Small intestine (tissue), 7 donors: ENCODE measurements around the gene TOLLIP. TPM values are rescaled to one million over a fixed set of nuclear protein-coding genes. Genes with fewer than 3 reads are reported as not detected.
"Not testable (repeated sequence)": the region's sequence is repeated elsewhere in the genome, so short reads cannot be mapped to it uniquely, and the experiment has no call there.

Source experiments
- DNase-seq, 2 donors: peaks; one replicate each; pipeline versions ENCODE4 v3.0.0 to v3.0.0-alpha.2; 2013
- FAIRE-seq: peaks from 2 replicates; lab custom pipeline; 2012; peaks lifted over from hg19 to GRCh38; lab: Jason Lieb, UNC
- H3K27ac ChIP-seq, 3 donors: one replicate each; pipeline ENCODE4 v1.5.1; 2013; ENCODE audit warnings: low read length in 2 of 3, mild to moderate bottlenecking in 2 of 3, control low read depth in 1 of 3, inconsistent platforms in 1 of 3, low read depth in 1 of 3, moderate library complexity in 1 of 3
- H3K27me3 ChIP-seq, 3 donors: one replicate each; pipeline ENCODE4 v1.6.1; 2013; ENCODE audit warnings: low read length in 3 of 3, inconsistent platforms in 1 of 3; ENCODE audit not compliant: control insufficient read depth in 3 of 3, insufficient read depth in 3 of 3
- H3K36me3 ChIP-seq, 3 donors: one replicate each; pipeline ENCODE4 v1.6.1; 2013; ENCODE audit warnings: low read length in 3 of 3, inconsistent platforms in 1 of 3, low read depth in 1 of 3, mild to moderate bottlenecking in 1 of 3, moderate library complexity in 1 of 3; ENCODE audit not compliant: control insufficient read depth in 3 of 3, insufficient read depth in 2 of 3
- H3K4me1 ChIP-seq, 3 donors: one replicate each; pipeline ENCODE4 v1.6.1; 2013; ENCODE audit warnings: low read length in 2 of 3, inconsistent platforms in 1 of 3, low read depth in 1 of 3, mild to moderate bottlenecking in 1 of 3, moderate library complexity in 1 of 3; ENCODE audit not compliant: control insufficient read depth in 3 of 3, insufficient read depth in 2 of 3
- H3K4me3 ChIP-seq, 3 donors: one replicate each; pipeline ENCODE4 v1.5.1; 2013; ENCODE audit warnings: low read length in 3 of 3, control low read depth in 1 of 3, inconsistent platforms in 1 of 3, low read depth in 1 of 3, mild to moderate bottlenecking in 1 of 3, moderate library complexity in 1 of 3
- H3K9me3 ChIP-seq, 2 donors: one replicate each; pipeline ENCODE4 v1.6.1; 2013; ENCODE audit warnings: low read depth in 1 of 2, low read length in 1 of 2; ENCODE audit not compliant: control insufficient read depth in 2 of 2, insufficient read depth in 1 of 2
- WGBS, 3 donors: extraction: QIAGEN DNeasy Blood & Tissue Kit; methylation state at CpG; one replicate each; pipeline ENCODE4 v1.1.7; 2013; 5-methylcytosine and 5-hydroxymethylcytosine counted together
- polyA plus RNA-seq, 4 donors: library from polyadenylated mRNA; stranded (reverse) in 3 of 4; unstranded in 1 of 4; fragments of 200-250 nt in 3 of 4; fragments of 120-200 nt in 1 of 4; gene quantifications; one replicate each; pipeline versions ENCODE4 v1.2.1 to v1.2.3, GENCODE V29; 2013
- donor health status: healthy with polysubstance abuse.
- donor health status: control.
- donor health status: control.
- donor health status: Bipolar disorder and iron deficiency.
- donor health status: healthy.

Gene TOLLIP
- polyA plus RNA-seq, 4 donors: 33.1 to 57.0 (median 41.0) TPM

- DNase-seq, H3K9me3 ChIP-seq, FAIRE-seq, H3K4me3 ChIP-seq, H3K4me1 ChIP-seq, H3K36me3 ChIP-seq, H3K27ac ChIP-seq: not testable (repeated sequence)
- H3K27me3 ChIP-seq: peaks cover 0 to 15% (median 0%) of the 10 kb centered on the region in 3 donors
- 71 to 81% (median 78%) methylated on average over 10 of the region's 10 CpGs for WGBS, 3 donors
Observed at GRCh38 chr11:1341226-1341625, 31.8 kb upstream of the TOLLIP start.

- Histone ChIP-seq H3K27ac (no peak overlapping the region), H3K9me3 (no peaks in the 10 kb centered on the region), H3K4me3 (no peak overlapping the region), H3K4me1 (peaks cover 6 to 10% (median 8%) of the 10 kb centered on the region in 3 donors), H3K27me3 (peaks cover 0 to 19% (median 0%) of the 10 kb centered on the region in 3 donors), H3K36me3 (no peaks in the 10 kb centered on the region)
- FAIRE-seq (no peak), DNase-seq (no peak)
- 69 to 76% (median 76%) methylated on average over 12 of the region's 12 CpGs for WGBS, 3 donors
Observed at GRCh38 chr11:1340111-1340510, 30.7 kb upstream of the TOLLIP start.

GRCh38 chr11:1339066-1339675, 29.7 kb upstream of the TOLLIP start:
- peaks cover 0 to 18% (median 0%) of the 10 kb centered on the region in 3 donors for H3K27me3 ChIP-seq
- no peaks in the 10 kb centered on the region for H3K36me3 ChIP-seq
- 52 to 71% (median 58%) methylated on average over 15 of the region's 15 CpGs for WGBS, 3 donors
- FAIRE-seq (no peak), DNase-seq (no peak)
- no peak overlapping the region for H3K4me3 ChIP-seq
- H3K9me3 ChIP-seq: no peaks in the 10 kb centered on the region
- H3K27ac ChIP-seq: no peak overlapping the region
- H3K4me1 ChIP-seq: peaks cover 6 to 12% (median 8%) of the 10 kb centered on the region in 3 donors

GRCh38 chr11:1338201-1339065, 29.0 kb upstream of the TOLLIP start:
- Histone ChIP-seq H3K4me3 (no peak overlapping the region), H3K4me1 (peaks cover 6 to 18% (median 8%) of the 10 kb centered on the region in 3 donors), H3K9me3 (peaks cover 0 to 3% of the 10 kb centered on the region in 2 donors), H3K27ac (no peak overlapping the region), H3K36me3 (no peaks in the 10 kb centered on the region), H3K27me3 (peaks cover 0 to 11% (median 0%) of the 10 kb centered on the region in 3 donors)
- 46 to 63% (median 58%) methylated on average over 33 of the region's 33 CpGs for WGBS, 3 donors
- DNase-seq (no peak), FAIRE-seq (no peak)

- Histone ChIP-seq H3K4me3 (no peak overlapping the region), H3K27ac (no peak overlapping the region), H3K9me3 (peaks cover 0 to 3% of the 10 kb centered on the region in 2 donors), H3K4me1 (peaks cover 6 to 25% (median 8%) of the 10 kb centered on the region in 3 donors), H3K27me3 (peaks cover 0 to 11% (median 0%) of the 10 kb centered on the region in 3 donors), H3K36me3 (no peaks in the 10 kb centered on the region)
- DNase-seq (no peak), FAIRE-seq (no peak)
- 41 to 50% (median 48%) methylated on average over 17 to 25 of the region's 25 CpGs for WGBS, 3 donors
Observed at GRCh38 chr11:1337647-1338007, 28.2 kb upstream of the TOLLIP start.

- Histone ChIP-seq H3K27ac (no peak overlapping the region), H3K36me3 (no peaks in the 10 kb centered on the region), H3K4me1 (peaks cover 6 to 25% (median 8%) of the 10 kb centered on the region in 3 donors), H3K27me3 (peaks cover 0 to 11% (median 0%) of the 10 kb centered on the region in 3 donors), H3K4me3 (peak overlapping the region in 2 of 3 donors; percentile 1 to 12), H3K9me3 (peaks cover 0 to 3% of the 10 kb centered on the region in 2 donors)
- DNase-seq (peak in 1 of 2 donors; percentile 56), FAIRE-seq (no peak)
- 7 to 17% (median 13%) methylated on average over 39 to 91 of the region's 95 CpGs for WGBS, 3 donors
Observed at GRCh38 chr11:1336836-1337646, 27.6 kb upstream of the TOLLIP start.

GRCh38 chr11:1335811-1336761, 26.7 kb upstream of the TOLLIP start:
- Histone ChIP-seq H3K4me1 (peaks cover 6 to 25% (median 8%) of the 10 kb centered on the region in 3 donors), H3K27me3 (peaks cover 0 to 11% (median 0%) of the 10 kb centered on the region in 3 donors), H3K27ac (peak overlapping the region in 1 of 3 donors; percentile 81), H3K9me3 (peaks cover 0 to 3% of the 10 kb centered on the region in 2 donors), H3K36me3 (no peaks in the 10 kb centered on the region), H3K4me3 (peak overlapping the region; percentile 32 to 42 (median 33))
- DNase-seq: peak; percentile 43 to 52
- 1 to 2% (median 1%) methylated on average over 22 to 63 of the region's 66 CpGs for WGBS, 3 donors
- no peak for FAIRE-seq
